ENCODE measurements around the gene TAPT1.

GRCh38 chr4:16239086-16239485 lies 12.8 kb upstream of the TAPT1 start:
- TF ChIP-seq POLR2AphosphoS5 (IDR thresholded peaks at IDR 0.05) (no peak), CTCF (IDR thresholded peaks at IDR 0.05) (no peak)

All from sigmoid colon (tissue), 4 donors.